K562 (cell line): ENCODE measurements around the gene HERC3. TPM values are rescaled to one million over a fixed set of nuclear protein-coding genes. Genes with fewer than 3 reads are reported as not detected.

ENCODE experiments used
- ATF7 ChIP-seq: fragments of 450-650 bp; IDR thresholded peaks from 2 replicates; pipeline ENCODE4 v1.7.1; 2014; ENCODE audit warnings: mild to moderate bottlenecking, moderate library complexity
- CBX1 ChIP-seq: sonication (generic); IDR thresholded peaks from 2 replicates; pipeline ENCODE4 v1.6.1; 2016; ENCODE audit warnings: antibody characterized with exemption, low read depth, mild to moderate bottlenecking
- CEBPG ChIP-seq, 3 experiments: fragments of 200-800 bp in 1 of 3; sonication (Bioruptor generic) in 1 of 3; sonication (generic) in 1 of 3; formaldehyde crosslinking in 1 of 3; IDR thresholded peaks in 2 of 3; conservative IDR thresholded peaks in 1 of 3; 2 replicates each; pipeline versions ENCODE4 v1.6.1 to v1.8.0; 2016 to 2022; ENCODE audit warnings: missing compliant biosample characterization in 2 of 3, missing genetic modification characterization in 2 of 3, mild to moderate bottlenecking in 1 of 3, missing genetic modification reagents in 1 of 3
- CTCFL ChIP-seq: IDR thresholded peaks from 2 replicates; pipeline ENCODE4 v1.6.1; 2011; ENCODE audit warnings: borderline replicate concordance, low read depth, mild to moderate bottlenecking, moderate library complexity, low read length; ENCODE audit not compliant: insufficient read depth, poor library complexity, severe bottlenecking
- MGA ChIP-seq: fragments of 450-650 bp; IDR thresholded peaks from 2 replicates; pipeline ENCODE4 v1.6.1; 2016; ENCODE audit warnings: mild to moderate bottlenecking, moderate library complexity
- RAD51 ChIP-seq: fragments of 450-650 bp; IDR thresholded peaks from 2 replicates; pipeline ENCODE4 v1.7.1; 2016; ENCODE audit warnings: low read depth, mild to moderate bottlenecking, borderline replicate concordance
- RBBP5 ChIP-seq: fragments of 200-600 bp; sonication (generic); IDR thresholded peaks from 2 replicates; pipeline ENCODE4 v1.6.1; 2012; ENCODE audit warnings: borderline replicate concordance, mild to moderate bottlenecking, low read length, control low read depth, inconsistent platforms; ENCODE audit not compliant: insufficient read depth, poor library complexity, severe bottlenecking
- RBFOX2 ChIP-seq: fragments of 200-400 bp; formaldehyde crosslinking; IDR thresholded peaks from 2 replicates; pipeline ENCODE4 v1.6.1; 2017; ENCODE audit warnings: low read depth, mild to moderate bottlenecking, low read length, moderate library complexity
- SMARCA4 ChIP-seq: fragments of 450-650 bp; IDR thresholded peaks from 2 replicates; pipeline ENCODE4 v1.6.1; 2016
- STAT5A ChIP-seq: IDR thresholded peaks from 2 replicates; pipeline ENCODE4 v1.6.1; 2012; ENCODE audit warnings: low read length, inconsistent platforms, borderline replicate concordance
- USF1 ChIP-seq: sonication (generic); formaldehyde crosslinking; IDR thresholded peaks from 2 replicates; pipeline ENCODE4 v1.9.0; 2022; ENCODE audit warnings: mild to moderate bottlenecking, missing genetic modification reagents
- polyA plus RNA-seq, 8 experiments: library from polyadenylated mRNA; depleted of rRNA in 4 of 8; stranded (reverse) in 5 of 8; unstranded in 3 of 8; fragments of >200 nt; fragmentation: Nextera tagmentation in 2 of 8; fragmentation: Illumina TruSeq in 1 of 8; extraction: Ambion mirVana in 2 of 8; extraction: Trizol in 1 of 8; gene quantifications; 2 replicates each; pipeline versions ENCODE4 v1.2.1 to v1.2.3, GENCODE V29; 2011 to 2014; ENCODE audit warnings: inconsistent platforms in 1 of 8, missing spikeins in 1 of 8
- total RNA-seq, 7 experiments: library from RNA; depleted of rRNA in 6 of 7; stranded (reverse); fragments of >200 nt in 6 of 7; fragmentation: Illumina TruSeq in 2 of 7; extraction: Trizol in 2 of 7; gene quantifications; 2 replicates each; pipeline versions ENCODE4 v1.2.1 to v1.2.3, GENCODE V29; 2011 to 2021; ENCODE audit warnings: low replicate concordance in 1 of 7

HERC3 gene
- total and polyA plus RNA-seq, 9 of the 15 experiments (the other 6 are each of a cell fraction or from before 2014, with no cell fraction given) = 1.8 to 13.1 (median 7.6) TPM

GRCh38 chr4:88697588-88698329 is 105.5 kb downstream of the HERC3 start, which contains the start of gene NAP1L5 (continued):
- TF ChIP-seq CTCFL (no peak), RAD51 (peak; percentile 41; the same call in 1 of the 2 replicates), CBX1 (no peak), MGA (peak; percentile 24; the same call in 1 of the 2 replicates), USF1 (peak; percentile 77), SMARCA4 (no peak), RBFOX2 (peak; percentile 63), STAT5A (no peak), RBBP5 (peak; percentile 59), ATF7 (peak; percentile 24; the same call in 1 of the 2 replicates), CEBPG (CRISPR knock-in tag; IDR thresholded peaks at IDR 0.05) (no peak), CEBPG (tag; conservative IDR thresholded peaks at IDR 0.05 in 1 of 2, IDR thresholded peaks at IDR 0.05 in 1 of 2) (no peak)
